GM19468 (cell line): ENCODE results near the gene TRPT1.

ENCODE experiments used
- ATAC-seq: cut with Tn5 transposase; IDR thresholded peaks from one replicate; pipeline ENCODE4 v1.9.1; 2021; ENCODE audit warnings: mild to moderate bottlenecking, moderate library complexity, moderate number of reproducible peaks; ENCODE audit not compliant: unreplicated experiment; ENCODE audit errors: extremely low read depth

TRPT1 gene

GRCh38 chr11:64225608-64226506, at the start of gene TRPT1, which contains the start of gene NUDT22:
TRPT1 (minus strand) TSS chr11:64226186; CDS start chr11:64225860, 326 bp downstream.
NUDT22 (plus strand) TSS chr11:64226274; CDS start chr11:64226653, 379 bp downstream.
- no peak for ATAC-seq

- no peak for ATAC-seq
Measured at GRCh38 chr11:64275031-64275800, 49.2 kb upstream of the TRPT1 start.

- ATAC-seq, result peak; percentile 53
Measured at GRCh38 chr11:64269540-64270220, 43.7 kb upstream of the TRPT1 start.

- ATAC-seq, result peak; percentile 0
Measured at GRCh38 chr11:64268893-64269539, 43.0 kb upstream of the TRPT1 start.

DNA sequence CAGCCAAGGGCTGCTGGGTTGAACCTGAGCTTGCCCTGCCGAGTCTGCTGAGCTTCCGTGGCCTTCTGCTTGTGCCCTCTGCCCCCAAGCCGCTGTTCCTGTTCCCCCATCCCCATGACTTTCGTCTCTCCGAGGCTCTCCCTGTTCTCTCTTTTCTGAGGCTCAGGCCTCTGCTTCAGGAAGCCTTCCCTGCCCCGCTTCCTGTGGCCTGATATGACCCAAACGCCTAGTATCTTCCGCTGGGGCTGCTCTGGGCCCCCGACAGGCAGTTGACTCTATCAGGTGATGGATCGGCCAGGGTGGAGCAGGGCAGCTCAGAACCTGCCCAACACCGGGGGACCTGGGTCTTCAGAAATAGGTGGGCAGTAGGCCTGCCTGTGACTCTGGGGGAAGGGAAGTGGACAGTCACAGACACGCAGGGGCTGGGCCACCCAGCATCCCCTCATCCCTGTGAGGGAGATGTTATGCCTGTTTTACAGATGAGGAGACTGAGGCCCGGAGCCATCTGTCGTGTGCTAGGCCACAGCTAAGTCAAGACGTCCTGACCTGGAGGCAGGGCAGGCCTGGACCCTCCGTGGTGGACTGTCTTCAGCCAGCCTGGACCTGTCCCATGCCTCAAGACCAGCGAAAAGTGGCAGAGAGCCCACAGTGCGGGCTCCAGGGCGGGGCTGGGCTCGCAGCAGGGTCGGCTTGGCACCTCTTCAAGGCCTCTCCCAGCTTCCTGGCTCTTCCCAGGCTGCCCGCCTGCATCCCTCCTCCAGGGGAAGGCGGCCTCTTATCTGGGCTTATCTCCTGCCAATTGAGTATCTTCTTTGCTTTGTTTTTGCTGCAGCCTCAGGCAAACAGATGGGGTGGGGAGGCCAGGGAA, 42.3 kb upstream of the TRPT1 start:
- no peak for ATAC-seq

DNA sequence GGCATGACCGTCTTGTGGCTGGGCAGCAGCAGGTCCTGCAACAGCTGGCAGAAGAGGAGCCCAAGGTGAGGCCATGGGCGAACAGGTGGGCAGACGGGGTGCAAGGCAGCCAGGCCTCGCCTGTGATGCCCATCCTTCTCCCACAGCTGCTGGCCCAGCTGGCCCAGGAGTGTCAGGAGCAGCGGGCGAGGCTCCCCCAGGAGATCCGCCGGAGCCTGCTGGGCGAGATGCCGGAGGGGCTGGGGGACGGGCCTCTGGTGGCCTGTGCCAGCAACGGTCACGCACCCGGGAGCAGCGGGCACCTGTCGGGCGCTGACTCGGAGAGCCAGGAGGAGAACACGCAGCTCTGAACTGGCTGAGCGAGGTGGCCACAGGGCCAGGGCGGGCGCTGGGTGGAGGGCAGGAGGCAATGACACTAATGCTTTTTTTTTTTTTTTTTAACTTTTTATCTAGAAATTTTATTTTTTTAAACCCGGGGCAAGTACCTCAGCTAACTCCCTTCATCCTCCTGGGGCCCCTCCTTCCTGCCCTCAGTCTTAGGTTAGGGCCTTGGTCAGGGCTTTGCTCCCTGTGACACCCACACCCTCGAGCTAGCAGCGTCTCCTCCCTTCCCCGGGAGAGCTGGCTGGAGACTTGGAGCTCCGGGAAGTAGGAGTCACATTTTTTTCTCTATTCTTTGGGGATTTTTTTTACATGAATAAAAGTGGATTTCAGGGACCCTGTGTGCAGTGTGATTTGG, 41.4 kb upstream of the TRPT1 start:
- no peak for ATAC-seq

- no peak for ATAC-seq
Measured at GRCh38 chr11:64266339-64266738, 40.4 kb upstream of the TRPT1 start.

- ATAC-seq, result no peak
Measured at GRCh38 chr11:64265176-64266160, 39.5 kb upstream of the TRPT1 start.

DNA sequence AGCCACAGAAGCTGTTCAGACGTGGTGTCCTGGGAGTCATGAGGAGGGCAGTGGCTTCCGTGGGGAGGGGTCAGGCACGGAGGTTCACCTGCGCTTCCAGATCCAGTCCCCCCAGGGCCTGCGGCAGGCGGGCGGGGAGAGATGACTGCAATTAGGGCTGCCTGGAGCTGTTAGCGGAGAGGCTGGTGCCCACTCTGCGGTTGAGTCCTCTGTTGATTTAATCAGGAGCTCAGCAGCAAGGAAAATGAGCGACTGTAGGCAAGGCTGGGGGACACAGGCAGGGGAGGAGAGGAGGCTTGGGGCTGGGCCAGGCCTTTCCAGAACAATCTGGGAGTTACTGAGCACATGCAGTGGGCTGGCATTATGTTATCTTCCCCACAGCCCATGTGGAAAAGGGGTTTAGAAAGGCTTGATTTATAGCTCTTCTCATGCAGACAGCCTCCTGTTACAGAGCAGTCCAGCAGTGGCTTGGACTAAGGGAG, 38.4 kb upstream of the TRPT1 start:
- ATAC-seq, result no peak

DNA sequence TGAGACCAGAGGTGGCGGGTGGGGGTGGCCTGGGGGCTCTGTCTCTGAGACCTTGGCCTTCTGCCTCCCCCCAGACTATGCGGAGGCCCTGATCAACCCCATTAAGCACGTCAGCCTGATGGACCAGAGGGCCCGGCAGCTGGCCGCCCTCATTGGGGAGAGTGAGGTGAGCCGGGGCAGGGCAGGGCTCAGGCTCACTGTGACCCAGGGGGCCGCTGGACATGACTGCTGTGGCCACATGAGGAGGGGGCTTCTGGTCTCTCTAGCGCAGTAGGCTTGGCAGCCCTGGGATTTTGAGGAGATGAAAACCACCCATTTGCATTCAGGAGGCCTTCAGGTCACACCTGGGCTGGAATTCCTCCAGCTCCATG, 37.9 kb upstream of the TRPT1 start:
- no peak for ATAC-seq

- ATAC-seq, result no peak
Measured at GRCh38 chr11:64263021-64263946, 37.3 kb upstream of the TRPT1 start.

DNA sequence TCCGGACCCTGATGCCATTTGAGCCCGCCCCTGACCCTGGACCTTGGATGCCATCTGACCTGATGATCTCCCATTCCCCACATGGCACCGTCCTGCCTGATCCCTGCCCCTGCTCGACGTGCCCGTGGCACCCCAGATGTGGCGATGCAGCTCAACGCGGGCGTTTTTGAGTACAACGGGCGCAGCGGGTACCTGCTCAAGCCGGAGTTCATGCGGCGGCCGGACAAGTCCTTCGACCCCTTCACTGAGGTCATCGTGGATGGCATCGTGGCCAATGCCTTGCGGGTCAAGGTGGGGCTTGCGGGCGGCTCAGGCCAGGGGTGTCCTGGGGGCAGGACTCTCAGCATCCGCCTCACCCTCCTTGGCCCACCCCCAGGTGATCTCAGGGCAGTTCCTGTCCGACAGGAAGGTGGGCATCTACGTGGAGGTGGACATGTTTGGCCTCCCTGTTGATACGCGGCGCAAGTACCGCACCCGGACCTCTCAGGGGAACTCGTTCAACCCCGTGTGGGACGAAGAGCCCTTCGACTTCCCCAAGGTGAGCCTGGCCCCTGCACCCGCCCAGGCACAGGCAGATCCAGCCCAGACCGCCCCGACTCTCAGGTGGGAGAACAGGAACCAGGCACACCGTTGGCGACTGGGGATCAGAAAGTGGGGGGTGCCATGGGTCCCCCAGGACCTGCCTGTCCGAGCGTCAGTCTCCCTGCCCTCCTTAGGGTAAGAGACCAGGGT, 36.5 kb upstream of the TRPT1 start:
- ATAC-seq, result no peak

GRCh38 chr11:64261556-64262080, 35.6 kb upstream of the TRPT1 start:
- no peak for ATAC-seq

- no peak for ATAC-seq
Measured at GRCh38 chr11:64260147-64260708, 34.2 kb upstream of the TRPT1 start.

DNA sequence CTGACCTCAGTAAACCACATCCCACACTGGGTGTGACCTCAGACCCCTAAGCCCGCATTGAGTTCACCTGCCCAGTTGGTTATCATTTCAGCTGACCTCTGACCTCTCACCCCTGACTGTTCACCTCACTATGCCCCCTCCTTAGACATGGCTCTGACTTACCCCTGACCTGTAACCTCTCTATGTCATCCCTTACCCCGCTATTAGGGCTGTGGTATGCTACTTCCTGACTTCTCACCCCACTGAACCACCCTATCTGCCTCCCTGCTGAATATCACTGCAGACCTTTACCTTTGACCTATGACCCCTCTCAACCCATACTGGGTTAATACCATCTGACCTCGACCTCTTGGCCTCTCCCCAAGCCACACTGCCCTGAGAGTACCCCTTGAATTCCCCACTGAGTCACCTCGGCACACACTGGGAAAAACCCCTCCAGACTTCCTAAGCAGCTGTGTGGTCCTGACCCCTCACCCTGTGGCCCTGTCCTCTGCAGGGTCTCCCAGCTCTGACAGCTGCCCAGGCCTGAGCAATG, 33.6 kb upstream of the TRPT1 start:
- ATAC-seq, result no peak
